ENCODE measurements around the gene TAS2R50. TPM values are rescaled to one million over a fixed set of nuclear protein-coding genes. Genes with fewer than 3 reads are reported as not detected.

The TAS2R50 gene
- total RNA-seq, 4 donors from 2014 or later = 0.30 to 0.42 TPM; not detected in 2

- H3K4me3 ChIP-seq (ENCODE audit: low read depth, poor library complexity, severe bottlenecking) = no peak overlapping the region
- no peak for DNase-seq (ENCODE audit: low spot score in 2 of 2)
- 77 to 81% methylated on average over 1 of the region's 1 CpG for WGBS, 2 donors
- intact Hi-C loops (cut with DNase I; ENCODE audit: low total_unique reads) = no loop called here
- TF ChIP-seq CTCF (IDR thresholded peaks at IDR 0.05) = no peak
- no peak for TF ChIP-seq POLR2A (IDR thresholded peaks at IDR 0.05)
These were observed 30.2 kb upstream of the TAS2R50 start for GRCh38 chr12:11016937-11017336.

GRCh38 chr12:11015775-11016430, 29.2 kb upstream of the TAS2R50 start:
- intact Hi-C loops (cut with DNase I; ENCODE audit: low total_unique reads) = no loop called here

GRCh38 chr12:11014234-11014633, 27.5 kb upstream of the TAS2R50 start:
- intact Hi-C loops (cut with DNase I; ENCODE audit: low total_unique reads) = no loop called here
- H3K4me3 ChIP-seq (ENCODE audit: low read depth, poor library complexity, severe bottlenecking) = no peak overlapping the region
- TF ChIP-seq POLR2A (IDR thresholded peaks at IDR 0.05) = no peak
- no peak for TF ChIP-seq CTCF (IDR thresholded peaks at IDR 0.05)
- no peak for DNase-seq (ENCODE audit: low spot score in 2 of 2)

More at GRCh38 chr12:11015775-11016430, 29.2 kb upstream of the TAS2R50 start:
- TF ChIP-seq CTCF (IDR thresholded peaks at IDR 0.05) (no peak), POLR2A (IDR thresholded peaks at IDR 0.05) (no peak)
- H3K4me3 ChIP-seq (ENCODE audit: low read depth, poor library complexity, severe bottlenecking) = no peak overlapping the region
- 90 to 91% methylated on average over 4 of the region's 4 CpGs for WGBS, 2 donors
- DNase-seq (ENCODE audit: low spot score in 2 of 2) = no peak

GRCh38 chr12:11007608-11008007, 20.9 kb upstream of the TAS2R50 start:
- 93 to 97% methylated on average over 1 of the region's 1 CpG for WGBS, 2 donors
- no peak for DNase-seq (ENCODE audit: low spot score in 2 of 2)
- TF ChIP-seq POLR2A (IDR thresholded peaks at IDR 0.05) = no peak
- TF ChIP-seq CTCF (IDR thresholded peaks at IDR 0.05) = no peak
- intact Hi-C loops (cut with DNase I; ENCODE audit: low total_unique reads) = no loop called here
- no peak overlapping the region for H3K4me3 ChIP-seq (ENCODE audit: low read depth, poor library complexity, severe bottlenecking)

- intact Hi-C loops (cut with DNase I; ENCODE audit: low total_unique reads) = no loop called here
- H3K4me3 ChIP-seq (ENCODE audit: low read depth, poor library complexity, severe bottlenecking) = no peak within 1 kb of the TSS
- no peak for DNase-seq (ENCODE audit: low spot score in 2 of 2)
- TF ChIP-seq POLR2A (IDR thresholded peaks at IDR 0.05) = no peak
- no peak for TF ChIP-seq CTCF (IDR thresholded peaks at IDR 0.05)
These were observed 11.5 kb upstream of the TAS2R50 start, which contains the start of gene TAS2R20 for GRCh38 chr12:10998204-10998603. Gene TAS2R20, minus strand, starts transcription at chr12:10998304. Its CDS starts 429 bp downstream, at chr12:10997875.

- TF ChIP-seq CTCF (IDR thresholded peaks at IDR 0.05) (no peak), POLR2A (IDR thresholded peaks at IDR 0.05) (no peak)
- 93 to 98% methylated on average over 3 of the region's 3 CpGs for WGBS, 2 donors
- intact Hi-C loops (cut with DNase I; ENCODE audit: low total_unique reads) = no loop called here
- no peak for DNase-seq (ENCODE audit: low spot score in 2 of 2)
- no peak overlapping the region for H3K4me3 ChIP-seq (ENCODE audit: low read depth, poor library complexity, severe bottlenecking)
These were observed 7.6 kb upstream of the TAS2R50 start for GRCh38 chr12:10994307-10994706.
